Mammary epithelial cell (primary cell): ENCODE results near the gene DHX34.

Experiments
- EZH2 ChIP-seq: IDR thresholded peaks from 2 replicates; pipeline ENCODE4 v1.6.1; 2012; ENCODE audit warnings: low read length, inconsistent platforms, borderline replicate concordance
- TF ChIP-seq, protein P1 (sequence below), 2 donors: IDR thresholded peaks in 1 of 2; conservative IDR thresholded peaks in 1 of 2; 2 replicates each; pipeline ENCODE4 v1.5.1; 2011 to 2012; ENCODE audit warnings: inconsistent platforms in 2 of 2, low read length in 2 of 2, mild to moderate bottlenecking in 2 of 2, control low read depth in 1 of 2, low read depth in 1 of 2; ENCODE audit not compliant: insufficient read depth in 1 of 2; ENCODE audit errors: extremely low read depth in 1 of 2

- TF ChIP-seq, protein P1, sequence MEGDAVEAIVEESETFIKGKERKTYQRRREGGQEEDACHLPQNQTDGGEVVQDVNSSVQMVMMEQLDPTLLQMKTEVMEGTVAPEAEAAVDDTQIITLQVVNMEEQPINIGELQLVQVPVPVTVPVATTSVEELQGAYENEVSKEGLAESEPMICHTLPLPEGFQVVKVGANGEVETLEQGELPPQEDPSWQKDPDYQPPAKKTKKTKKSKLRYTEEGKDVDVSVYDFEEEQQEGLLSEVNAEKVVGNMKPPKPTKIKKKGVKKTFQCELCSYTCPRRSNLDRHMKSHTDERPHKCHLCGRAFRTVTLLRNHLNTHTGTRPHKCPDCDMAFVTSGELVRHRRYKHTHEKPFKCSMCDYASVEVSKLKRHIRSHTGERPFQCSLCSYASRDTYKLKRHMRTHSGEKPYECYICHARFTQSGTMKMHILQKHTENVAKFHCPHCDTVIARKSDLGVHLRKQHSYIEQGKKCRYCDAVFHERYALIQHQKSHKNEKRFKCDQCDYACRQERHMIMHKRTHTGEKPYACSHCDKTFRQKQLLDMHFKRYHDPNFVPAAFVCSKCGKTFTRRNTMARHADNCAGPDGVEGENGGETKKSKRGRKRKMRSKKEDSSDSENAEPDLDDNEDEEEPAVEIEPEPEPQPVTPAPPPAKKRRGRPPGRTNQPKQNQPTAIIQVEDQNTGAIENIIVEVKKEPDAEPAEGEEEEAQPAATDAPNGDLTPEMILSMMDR (conservative IDR thresholded peaks at IDR 0.05 in 1 of 2, IDR thresholded peaks at IDR 0.05 in 1 of 2; ENCODE audit: extremely low read depth in 1 of 2, insufficient read depth in 1 of 2, low read depth in 1 of 2, low read length in 2 of 2) = peak in 1 of 2 donors; percentile 39
- TF ChIP-seq EZH2 = no peak
Measured at GRCh38 chr19:47414469-47414868, 65.4 kb downstream of the DHX34 start.
